NT2/D1 (cell line): ENCODE measurements around the gene PARP6.

Experiments
- DNase-seq: peaks from one replicate; pipeline ENCODE4 v3.0.0-alpha.2; 2011; ENCODE audit warnings: low read depth, low spot score
- H3K27me3 ChIP-seq: 2 replicates; pipeline ENCODE4 v1.6.0; 2011; ENCODE audit warnings: mild to moderate bottlenecking; ENCODE audit not compliant: insufficient read length, insufficient read depth
- H3K36me3 ChIP-seq: 2 replicates; pipeline ENCODE4 v1.6.1; 2011; ENCODE audit warnings: mild to moderate bottlenecking, low read length, mixed read lengths; ENCODE audit not compliant: insufficient read depth, insufficient read length
- H3K4me1 ChIP-seq: 2 replicates; pipeline ENCODE4 v1.5.1; 2011; ENCODE audit not compliant: insufficient read depth, insufficient read length
- H3K4me3 ChIP-seq: 2 replicates; pipeline ENCODE4 v1.5.1; 2011; ENCODE audit warnings: low read depth; ENCODE audit not compliant: insufficient read length
- H3K9ac ChIP-seq: 2 replicates; pipeline ENCODE4 v1.6.0; 2011; ENCODE audit warnings: low read depth; ENCODE audit not compliant: insufficient read length
- H3K9me3 ChIP-seq: 2 replicates; pipeline ENCODE4 v1.5.1; 2011; ENCODE audit warnings: mild to moderate bottlenecking, low read length; ENCODE audit not compliant: insufficient read depth
- SUZ12 ChIP-seq: IDR thresholded peaks from 2 replicates; pipeline ENCODE4 v1.6.1; 2011; ENCODE audit not compliant: insufficient read length, insufficient read depth; ENCODE audit errors: extremely low read depth
- YY1 ChIP-seq: IDR thresholded peaks from 2 replicates; pipeline ENCODE4 v1.6.1; 2011; ENCODE audit not compliant: insufficient read length, insufficient read depth
- ZNF274 ChIP-seq: IDR thresholded peaks from 2 replicates; pipeline ENCODE4 v1.6.1; 2011; ENCODE audit warnings: mild to moderate bottlenecking, low read depth, low read length

Gene PARP6

DNA sequence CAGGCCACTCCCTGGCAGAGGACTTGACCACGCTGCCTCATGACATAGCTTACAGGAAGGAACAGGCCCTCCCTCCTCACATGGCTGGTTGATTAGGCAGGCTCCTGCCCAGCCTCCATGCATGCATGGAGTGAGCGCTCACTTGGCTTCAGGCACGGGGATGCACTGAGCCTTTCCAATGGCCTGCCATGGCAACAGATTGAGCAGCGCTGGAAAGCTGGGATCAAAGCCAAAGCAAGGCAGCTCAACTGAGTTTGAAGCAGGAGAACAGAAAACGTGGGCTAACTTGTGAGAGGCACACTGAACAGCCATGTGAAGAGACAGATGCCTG lies 68.9 kb downstream of the PARP6 start:
- H3K4me1 ChIP-seq, result peaks cover 13% of the 10 kb centered on the region
- no peak for DNase-seq
- H3K9ac ChIP-seq, result no peak overlapping the region

GRCh38 chr15:72202801-72203506 lies 69.4 kb downstream of the PARP6 start:
- TF ChIP-seq SUZ12 (no peak), YY1 (no peak), ZNF274 (no peak)
- peaks cover 16% of the 10 kb centered on the region for H3K4me1 ChIP-seq
- H3K4me3 ChIP-seq, result no peak overlapping the region
- no peaks in the 10 kb centered on the region for H3K9me3 ChIP-seq
- no peak for DNase-seq
- H3K9ac ChIP-seq, result no peak overlapping the region
- peaks cover 98% of the 10 kb centered on the region for H3K36me3 ChIP-seq
- H3K27me3 ChIP-seq, result no peaks in the 10 kb centered on the region

More for the DNA sequence above, 68.9 kb downstream of the PARP6 start:
- H3K27me3 ChIP-seq, result no peaks in the 10 kb centered on the region
- TF ChIP-seq SUZ12 (no peak), YY1 (no peak), ZNF274 (no peak)
- no peak overlapping the region for H3K4me3 ChIP-seq
- H3K36me3 ChIP-seq, result peaks cover 100% of the 10 kb centered on the region
- H3K9me3 ChIP-seq, result no peaks in the 10 kb centered on the region

- peaks cover 12% of the 10 kb centered on the region for H3K4me1 ChIP-seq
- no peaks in the 10 kb centered on the region for H3K9me3 ChIP-seq
- TF ChIP-seq YY1, result no peak
- TF ChIP-seq ZNF274, result no peak
- no peak for TF ChIP-seq SUZ12
- no peak overlapping the region for H3K4me3 ChIP-seq
- peaks cover 91% of the 10 kb centered on the region for H3K36me3 ChIP-seq
- no peak overlapping the region for H3K9ac ChIP-seq
- peaks cover 2% of the 10 kb centered on the region for H3K27me3 ChIP-seq
- DNase-seq, result no peak
Observed at GRCh38 chr15:72202302-72202701, 70.1 kb downstream of the PARP6 start.

GRCh38 chr15:72201391-72201921 lies 70.9 kb downstream of the PARP6 start:
- H3K4me1 ChIP-seq, result peaks cover 12% of the 10 kb centered on the region
- H3K36me3 ChIP-seq, result peaks cover 83% of the 10 kb centered on the region
- DNase-seq, result no peak
- H3K9ac ChIP-seq, result no peak overlapping the region
- no peaks in the 10 kb centered on the region for H3K9me3 ChIP-seq
- H3K27me3 ChIP-seq, result peaks cover 11% of the 10 kb centered on the region
- TF ChIP-seq SUZ12 (no peak), YY1 (no peak)
- no peak overlapping the region for H3K4me3 ChIP-seq

- H3K9ac ChIP-seq, result no peak overlapping the region
- peaks cover 18% of the 10 kb centered on the region for H3K27me3 ChIP-seq
- TF ChIP-seq ZNF274, result no peak
- no peak for TF ChIP-seq SUZ12
- TF ChIP-seq YY1, result no peak
- H3K36me3 ChIP-seq, result peaks cover 74% of the 10 kb centered on the region
- H3K9me3 ChIP-seq, result no peaks in the 10 kb centered on the region
- DNase-seq, result no peak
- H3K4me1 ChIP-seq, result peaks cover 12% of the 10 kb centered on the region
- no peak overlapping the region for H3K4me3 ChIP-seq
Observed at GRCh38 chr15:72200395-72201237, 71.7 kb downstream of the PARP6 start.

- Histone ChIP-seq H3K27me3 (peaks cover 18% of the 10 kb centered on the region), H3K9ac (no peak overlapping the region), H3K4me1 (peaks cover 15% of the 10 kb centered on the region), H3K4me3 (no peak overlapping the region), H3K36me3 (peaks cover 66% of the 10 kb centered on the region), H3K9me3 (no peaks in the 10 kb centered on the region)
- DNase-seq, result peak; percentile 66
- no peak for TF ChIP-seq SUZ12
- TF ChIP-seq ZNF274, result no peak
- TF ChIP-seq YY1, result no peak
Observed at GRCh38 chr15:72199721-72200212, 72.6 kb downstream of the PARP6 start.

DNA sequence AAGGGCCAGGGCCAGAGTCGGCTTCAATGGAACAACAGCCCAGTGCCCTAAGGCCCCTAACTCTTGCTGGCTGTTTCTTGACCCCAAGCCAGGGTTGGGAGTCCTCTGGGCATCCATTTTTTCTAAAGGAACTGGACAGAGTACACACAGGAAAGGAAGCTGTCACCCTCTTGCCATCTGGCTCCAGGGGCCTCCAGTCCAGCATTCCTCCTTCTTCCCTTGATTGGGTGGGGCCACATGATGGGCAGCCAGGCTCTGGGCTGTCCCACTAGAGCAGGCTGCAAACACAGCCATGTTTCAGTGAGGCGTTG lies 73.2 kb downstream of the PARP6 start:
- TF ChIP-seq SUZ12, result no peak
- TF ChIP-seq YY1, result no peak
- Histone ChIP-seq H3K9me3 (no peaks in the 10 kb centered on the region), H3K9ac (no peak overlapping the region), H3K36me3 (peaks cover 60% of the 10 kb centered on the region), H3K4me1 (peaks cover 15% of the 10 kb centered on the region), H3K27me3 (peaks cover 18% of the 10 kb centered on the region), H3K4me3 (no peak overlapping the region)
- no peak for DNase-seq
